HG03460 (cell line): ENCODE measurements around the gene BRI3BP.
"Not testable (repeated sequence)": the region's sequence is repeated elsewhere in the genome, so short reads cannot be mapped to it uniquely, and the experiment has no call there.

Experiments used
- ATAC-seq: cut with Tn5 transposase; IDR thresholded peaks from one replicate; pipeline ENCODE4 v1.9.1; 2021; ENCODE audit not compliant: unreplicated experiment

The BRI3BP gene

DNA sequence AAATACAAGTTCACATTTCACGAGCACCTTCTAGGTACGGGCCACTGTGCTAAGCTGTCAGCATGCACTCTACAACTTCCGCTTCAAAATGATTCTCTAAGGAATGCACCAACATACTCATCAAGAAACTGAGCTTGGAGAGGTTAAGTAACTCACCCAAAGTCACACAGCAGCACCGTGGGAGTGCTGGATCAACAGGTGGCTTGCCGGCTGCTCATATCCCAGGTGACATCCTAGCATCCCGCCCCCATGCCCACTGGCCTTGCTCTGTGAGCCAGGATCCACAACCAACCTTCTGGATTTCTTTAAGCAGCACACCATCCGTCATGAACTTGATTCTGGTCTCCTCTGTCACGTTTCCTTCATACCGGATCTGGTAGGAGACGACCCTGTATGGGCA is 21.2 kb upstream of the BRI3BP start:
- ATAC-seq: no peak

DNA sequence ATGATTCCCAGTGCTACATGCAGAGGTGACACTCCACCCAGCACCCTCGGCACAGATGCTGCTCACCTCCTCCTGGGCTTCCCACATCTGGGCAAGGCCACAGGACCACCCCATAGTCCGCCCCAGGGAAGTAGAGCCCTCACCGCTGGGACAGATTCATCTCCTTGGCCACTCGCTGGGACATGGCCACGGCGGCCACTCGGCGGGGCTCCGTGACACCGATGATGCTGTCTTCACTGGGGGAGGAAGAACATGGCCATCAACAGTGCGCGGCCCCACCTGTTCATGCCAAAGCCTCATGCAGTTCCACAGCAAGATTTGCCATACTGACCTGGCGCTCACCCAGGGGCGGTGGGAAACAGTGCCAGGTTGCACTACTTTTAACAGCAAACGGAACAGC is 18.2 kb upstream of the BRI3BP start:
- no peak for ATAC-seq

DNA sequence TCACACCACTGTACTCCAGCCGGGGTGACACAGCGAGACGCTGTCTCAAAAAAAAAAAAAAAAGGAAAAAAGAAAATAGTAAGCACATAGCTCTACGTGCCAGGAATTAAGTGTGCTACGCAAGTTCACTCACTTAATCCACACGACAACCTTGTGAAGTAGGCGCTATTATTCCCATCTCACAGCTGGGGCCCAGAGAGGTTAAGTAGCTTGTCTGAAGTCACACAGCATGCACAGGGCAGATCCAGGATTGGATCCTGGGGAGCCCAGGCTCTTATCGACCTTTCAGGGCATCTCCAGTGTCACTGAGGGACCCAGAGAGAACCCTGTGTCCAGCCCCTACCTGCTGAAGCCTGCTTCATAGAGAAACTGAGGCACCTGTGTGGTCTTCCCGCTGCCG is 16.4 kb upstream of the BRI3BP start:
- ATAC-seq: no peak

GRCh38 chr12:124979568-124979967 is 13.9 kb upstream of the BRI3BP start:
- no peak for ATAC-seq

- no peak for ATAC-seq
Measured at GRCh38 chr12:124980098-124980892, 13.2 kb upstream of the BRI3BP start.

DNA sequence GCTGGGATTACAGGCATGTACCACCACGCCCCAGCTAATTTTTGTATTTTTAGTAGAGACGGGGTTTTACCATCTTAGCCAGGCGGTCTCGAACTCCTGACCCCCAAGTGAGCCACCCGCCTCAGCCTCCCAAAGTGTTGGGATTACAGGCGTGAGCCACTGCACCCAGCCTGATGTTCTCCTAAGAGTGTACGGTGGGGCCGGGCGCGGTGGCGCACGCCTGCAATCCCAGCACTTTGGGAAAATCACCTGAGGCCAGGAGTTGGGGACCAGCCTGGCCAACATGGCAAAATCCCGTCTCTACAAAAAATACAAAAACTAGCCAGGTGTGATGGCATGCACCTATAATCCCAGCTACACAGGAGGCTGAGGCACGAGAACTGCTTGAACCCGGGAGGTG is 6.6 kb upstream of the BRI3BP start:
- ATAC-seq: not testable (repeated sequence)

GRCh38 chr12:124992874-124993625 is 395 bp upstream of the BRI3BP start:
- peak; percentile 28 for ATAC-seq

DNA sequence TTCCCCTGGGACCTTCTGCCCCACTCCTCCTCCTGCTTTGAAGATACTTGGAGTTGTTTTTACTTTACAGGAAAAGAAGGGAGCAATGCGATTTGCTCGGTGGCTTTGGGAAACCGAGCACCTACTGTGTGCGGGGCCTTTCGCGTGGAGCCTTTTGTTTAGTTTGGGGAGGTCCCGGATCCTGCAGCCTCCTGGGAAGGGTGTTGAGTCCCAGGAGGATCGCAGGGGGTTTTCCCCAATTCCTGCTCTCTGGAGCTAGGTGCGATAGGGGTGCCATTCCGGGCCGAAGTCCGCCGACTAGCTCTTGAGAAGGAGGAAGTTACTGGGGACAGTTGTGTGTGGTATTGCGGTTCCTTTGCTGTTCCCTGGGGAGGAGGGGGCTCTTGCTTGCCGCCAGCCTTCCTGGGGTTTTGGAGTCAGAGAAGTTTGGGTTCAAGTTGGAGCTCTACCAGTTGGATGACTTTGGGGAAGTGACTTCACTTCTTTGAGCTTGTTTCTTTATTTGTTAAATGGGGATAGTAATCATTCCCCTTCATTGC is 1.1 kb downstream of the BRI3BP start:
- peak; percentile 40 for ATAC-seq

DNA sequence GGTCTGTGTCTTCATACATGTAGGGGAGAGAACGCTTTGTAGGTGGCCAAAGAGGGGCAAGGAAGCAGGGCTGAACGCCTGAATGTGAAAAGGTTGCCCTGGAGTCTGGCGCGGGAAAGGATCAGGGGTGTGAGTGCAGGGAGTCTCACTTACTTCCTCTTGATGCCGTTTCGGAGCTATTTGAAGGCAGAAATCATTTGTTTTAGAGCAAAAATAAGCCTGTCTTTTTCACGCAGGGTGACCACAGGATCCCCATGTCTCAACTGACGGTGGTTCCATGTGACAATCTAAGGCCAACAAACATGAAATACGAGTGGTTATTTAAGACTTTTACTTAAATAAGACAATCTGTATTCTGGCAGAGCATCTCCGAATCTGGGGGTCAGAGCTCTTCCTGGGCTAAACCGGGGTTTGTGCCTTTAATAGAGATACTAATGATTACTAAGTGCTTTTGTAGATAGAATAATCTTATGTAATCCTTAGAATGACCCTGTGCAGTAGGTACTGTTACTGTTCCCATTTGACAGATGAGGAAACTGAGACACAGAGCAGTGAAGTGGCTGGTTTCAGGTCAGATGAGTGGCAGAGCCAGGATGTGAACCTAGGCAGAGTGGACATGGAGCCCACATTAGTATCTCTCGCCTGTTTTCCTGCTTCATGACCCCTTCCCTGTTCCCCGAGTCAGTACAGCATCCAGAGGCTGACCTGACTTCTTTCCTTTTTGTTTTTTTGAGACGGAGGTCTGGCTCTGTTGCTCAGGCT is 1.9 kb downstream of the BRI3BP start:
- no peak for ATAC-seq

DNA sequence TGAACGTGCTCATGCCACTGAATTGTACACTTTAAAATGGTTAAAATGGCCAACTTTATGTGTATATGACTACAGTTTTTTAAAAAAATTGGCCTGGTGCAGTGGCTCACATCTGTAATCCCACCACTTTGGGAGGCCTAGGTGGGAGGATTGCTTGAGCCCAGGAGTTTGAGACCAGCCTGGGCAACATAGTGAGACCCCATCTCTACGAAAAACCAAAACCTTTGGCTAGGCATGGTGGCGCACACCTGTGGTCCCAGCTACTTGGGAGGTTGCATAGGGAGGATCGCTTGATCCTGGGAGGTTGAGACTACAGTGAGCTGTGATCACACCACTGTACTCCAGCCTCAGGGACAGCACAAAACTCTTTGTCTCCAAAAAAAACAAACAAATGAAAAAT is 5.3 kb downstream of the BRI3BP start:
- no peak for ATAC-seq

DNA sequence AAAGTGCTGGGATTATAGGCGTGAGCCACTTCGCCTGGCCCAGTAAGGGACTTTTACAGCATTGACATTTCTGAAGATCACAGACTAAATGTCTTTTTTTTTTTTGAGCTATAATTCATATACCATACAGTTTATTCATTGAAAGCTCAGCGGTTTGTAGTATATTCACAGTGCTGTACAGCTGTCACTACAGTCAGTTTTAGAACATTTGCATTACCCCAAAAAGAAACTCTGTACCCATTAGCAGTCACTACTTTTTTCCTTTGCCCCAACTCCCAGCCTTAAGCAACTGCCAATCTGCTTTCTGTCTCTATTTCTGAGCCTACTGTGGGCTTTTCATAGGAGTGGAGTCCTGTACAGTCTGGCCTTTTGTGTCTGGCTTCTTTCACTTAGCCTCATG is 8.2 kb downstream of the BRI3BP start:
- ATAC-seq: no peak

DNA sequence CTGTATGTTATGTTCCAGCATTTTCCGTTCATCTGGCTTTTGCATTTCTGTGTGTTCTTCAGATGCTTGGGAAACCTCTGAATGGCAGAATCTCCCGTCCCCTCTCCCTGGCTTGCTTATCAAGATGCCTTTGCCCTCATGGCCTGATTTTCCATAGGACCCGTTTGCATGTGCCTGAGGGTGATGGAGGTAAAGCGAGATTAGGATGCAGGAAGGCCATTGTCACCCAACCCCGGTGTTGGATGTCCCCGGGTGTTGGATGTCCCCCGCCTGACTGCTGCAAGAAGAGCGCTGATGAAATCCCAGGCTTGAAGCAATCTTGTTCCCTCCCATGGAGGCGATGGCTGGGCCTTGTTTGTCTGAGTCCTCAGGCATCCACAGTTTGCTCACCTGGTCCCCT is 9.6 kb downstream of the BRI3BP start:
- ATAC-seq: no peak

DNA sequence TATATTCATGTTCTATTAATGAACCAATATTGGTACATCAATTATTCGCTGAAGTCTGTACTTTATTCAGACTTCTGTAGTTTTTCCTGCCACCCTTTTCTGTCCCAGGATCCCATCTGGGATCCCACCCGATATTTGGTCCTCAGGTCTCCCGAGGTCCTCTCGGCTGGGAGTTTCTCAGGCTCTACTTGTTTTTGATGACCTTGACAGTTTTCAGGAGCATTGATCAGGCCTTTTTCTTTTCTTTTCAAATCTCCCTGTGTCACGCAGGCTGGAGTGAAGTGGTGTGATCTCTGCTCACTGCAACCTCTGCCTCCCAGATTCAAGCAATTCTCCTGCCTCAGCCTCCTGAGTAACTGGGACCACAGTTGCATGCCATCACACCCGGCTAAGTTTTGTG is 11.2 kb downstream of the BRI3BP start:
- no peak for ATAC-seq

DNA sequence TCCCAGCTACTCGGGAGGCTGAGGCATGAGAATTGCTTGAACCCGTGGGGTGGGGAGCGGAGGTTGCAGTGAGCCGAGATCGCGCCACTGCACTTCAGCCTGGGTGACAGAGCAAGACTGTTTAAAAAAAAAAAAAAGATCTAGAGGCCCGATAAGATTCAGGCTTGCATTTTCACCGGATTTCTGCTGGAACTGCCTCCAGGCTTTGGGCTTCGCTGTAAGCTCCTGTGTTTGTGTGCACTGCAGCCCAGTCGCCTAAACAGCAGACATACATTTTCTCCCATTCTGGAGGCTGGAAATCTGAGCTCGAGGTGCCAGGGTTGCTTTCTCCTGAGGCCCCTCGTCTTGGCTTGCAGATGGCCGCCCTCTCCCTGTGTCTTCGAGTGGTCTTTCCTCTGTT is 12.2 kb downstream of the BRI3BP start:
- no peak for ATAC-seq

GRCh38 chr12:125006365-125006764 is 12.9 kb downstream of the BRI3BP start:
- ATAC-seq: no peak

- ATAC-seq: no peak
Measured at GRCh38 chr12:125013816-125014442, 20.5 kb downstream of the BRI3BP start.

DNA sequence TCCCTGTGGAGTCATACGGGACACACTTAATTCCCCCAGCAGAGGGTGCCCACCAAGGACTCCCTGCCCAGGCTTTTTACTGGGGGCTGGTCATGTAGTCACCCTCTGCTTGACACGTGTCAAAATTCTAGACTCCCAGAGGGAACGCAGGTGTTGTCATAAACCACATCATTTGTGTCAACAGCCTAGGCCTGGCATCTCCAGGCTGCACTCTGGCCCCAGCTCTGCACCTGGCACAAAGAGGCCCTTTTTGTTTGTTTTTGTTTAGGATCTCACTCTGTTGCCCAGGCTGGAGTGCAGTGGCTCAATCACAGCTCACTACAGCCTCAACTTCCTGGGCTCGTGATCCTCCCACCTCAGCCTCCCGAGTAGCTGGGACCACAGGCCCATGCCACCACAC is 21.1 kb downstream of the BRI3BP start:
- no peak for ATAC-seq

DNA sequence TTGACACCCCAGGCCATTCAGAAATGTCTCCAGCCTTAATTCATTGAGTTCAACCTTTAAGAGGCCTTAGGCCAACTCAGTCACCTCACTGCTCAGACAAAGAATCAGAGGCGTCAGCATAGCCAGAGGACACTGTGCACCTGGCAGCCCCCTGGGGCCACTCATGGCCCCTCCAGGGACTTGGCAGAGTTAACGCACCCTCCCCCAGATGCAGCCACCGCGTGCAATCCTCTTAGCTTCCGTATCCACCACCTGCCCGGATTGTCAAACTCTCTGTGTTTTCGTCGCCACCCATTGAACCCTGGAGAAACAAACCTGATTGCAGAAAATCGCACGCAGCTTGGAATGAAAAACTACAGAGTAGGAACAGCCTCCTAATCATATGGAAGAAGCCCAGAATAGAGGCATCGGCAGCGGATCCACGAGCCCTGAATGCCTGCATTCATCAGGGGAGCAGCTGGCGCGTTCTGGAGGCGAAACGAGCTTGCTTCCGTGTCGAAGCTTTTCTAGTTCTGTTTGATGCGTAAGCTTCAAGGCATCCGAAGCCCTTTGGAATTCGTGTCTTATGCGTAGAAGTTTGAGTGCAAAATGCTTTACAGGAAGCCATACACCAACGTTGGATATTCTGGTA is 22.4 kb downstream of the BRI3BP start:
- ATAC-seq: no peak

DNA sequence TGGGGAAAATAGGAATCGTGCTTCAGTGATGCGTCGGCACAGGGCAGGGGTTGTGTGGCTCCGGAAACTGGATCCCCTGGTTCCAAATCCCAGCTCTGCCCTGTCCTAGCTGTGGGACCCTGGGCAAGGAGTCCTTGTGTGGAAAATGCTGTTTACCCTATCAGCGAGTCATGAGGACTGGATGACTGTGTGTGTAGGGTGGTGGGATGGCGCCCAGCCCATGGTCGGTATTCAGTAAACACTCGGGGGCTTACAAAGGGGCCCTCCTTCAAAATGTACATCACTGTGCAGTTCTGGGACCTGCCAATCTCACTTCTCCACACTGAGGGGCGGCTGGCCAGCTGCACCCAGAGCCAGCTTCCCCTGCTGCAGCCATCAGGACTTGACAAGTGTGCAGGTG is 24.4 kb downstream of the BRI3BP start:
- ATAC-seq: no peak

DNA sequence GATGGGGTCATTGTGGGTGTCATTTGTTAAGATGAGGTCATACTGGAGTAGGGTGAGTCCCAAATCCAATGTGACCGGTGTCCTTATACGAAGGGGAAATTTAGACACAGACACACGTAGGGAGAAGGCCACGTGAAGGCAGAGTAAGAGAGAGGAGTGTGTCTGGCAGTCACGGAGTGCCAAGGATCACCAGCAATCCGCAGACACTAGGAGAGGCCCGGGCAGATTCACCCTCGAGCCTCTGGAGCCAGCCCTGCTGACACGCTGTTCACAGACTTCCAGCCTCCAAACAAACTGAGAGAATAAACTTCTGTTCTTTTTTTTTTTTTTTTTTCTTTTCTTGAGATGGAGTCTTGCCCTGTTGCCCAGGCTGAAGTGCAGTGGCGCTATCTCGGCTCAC is 24.9 kb downstream of the BRI3BP start:
- ATAC-seq: no peak

GRCh38 chr12:125021096-125021495 is 27.7 kb downstream of the BRI3BP start:
- ATAC-seq: no peak
